ENCODE measurements around the gene COL17A1. TPM values are rescaled to one million over a fixed set of nuclear protein-coding genes. Genes with fewer than 3 reads are reported as not detected.
A peak's percentile ranks its signal among the peaks of the same experiment; 100 is the strongest.

COL17A1 gene
- total RNA-seq, 2 donors from 2014 or later: 1.1 to 2.3 TPM

DNA sequence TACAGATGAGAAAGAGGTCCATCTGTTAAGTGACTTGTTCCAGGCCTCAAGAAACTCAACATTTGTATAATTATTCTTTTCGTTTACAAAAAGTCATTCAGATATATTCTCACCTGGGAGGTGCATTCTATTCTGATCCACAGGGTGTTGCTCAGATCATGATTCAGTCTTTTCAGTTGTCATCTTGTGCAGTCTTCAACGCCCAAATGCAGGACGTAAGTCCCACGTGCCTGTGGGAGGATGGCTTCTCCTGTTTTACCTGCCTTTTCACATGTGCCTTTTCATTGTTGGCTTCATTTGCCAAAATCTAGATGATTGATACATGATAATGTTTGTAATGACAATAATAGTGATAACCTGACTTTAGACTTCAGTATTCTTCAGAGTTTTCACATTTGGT lies 72.2 kb downstream of the COL17A1 start:
- no peaks in the 10 kb centered on the region for H3K9me3 ChIP-seq (ENCODE audit: control insufficient read depth, low read length)
- H3K27ac ChIP-seq (ENCODE audit: low read depth, low read length): no peak overlapping the region
- no peaks in the 10 kb centered on the region for H3K4me1 Mint-ChIP-seq
- H3K4me3 Mint-ChIP-seq: no peak overlapping the region
- no peaks in the 10 kb centered on the region for H3K27me3 ChIP-seq (ENCODE audit: control insufficient read depth, insufficient read depth, low read length, poor library complexity, severe bottlenecking)
- H3K9ac ChIP-seq (ENCODE audit: extremely low read depth, low read length, poor library complexity, severe bottlenecking): no peak overlapping the region
- 96 to 100% methylated on average over 4 of the region's 4 CpGs for WGBS, 2 experiments (ENCODE audit: insufficient coverage in 1 of 2, insufficient read length in 1 of 2)
- H3K36me3 Mint-ChIP-seq (ENCODE audit: low read depth): peaks cover 10% of the 10 kb centered on the region
- no peak for TF ChIP-seq CTCF (conservative IDR thresholded peaks at IDR 0.05)
- peaks cover 40% of the 10 kb centered on the region for H3K36me3 ChIP-seq (ENCODE audit: control insufficient read depth, insufficient read depth, low read length)
- H3K4me1 ChIP-seq (ENCODE audit: control insufficient read depth, insufficient read depth, low read length): no peaks in the 10 kb centered on the region
- no peak overlapping the region for H3K27ac Mint-ChIP-seq
- no peak overlapping the region for H3K4me3 ChIP-seq (ENCODE audit: low read length)
- H3K27me3 Mint-ChIP-seq (ENCODE audit: insufficient read depth): no peaks in the 10 kb centered on the region
- no peaks in the 10 kb centered on the region for H3K9me3 Mint-ChIP-seq
- DNase-seq: no peak

GRCh38 chr10:104011904-104012303 lies 73.8 kb downstream of the COL17A1 start:
- H3K27me3 ChIP-seq (ENCODE audit: control insufficient read depth, insufficient read depth, low read length, poor library complexity, severe bottlenecking): no peaks in the 10 kb centered on the region
- H3K36me3 ChIP-seq (ENCODE audit: control insufficient read depth, insufficient read depth, low read length): peaks cover 43% of the 10 kb centered on the region
- no peak overlapping the region for H3K9ac ChIP-seq (ENCODE audit: extremely low read depth, low read length, poor library complexity, severe bottlenecking)
- no peaks in the 10 kb centered on the region for H3K9me3 Mint-ChIP-seq
- WGBS, 2 experiments (ENCODE audit: insufficient coverage in 1 of 2, insufficient read length in 1 of 2): 96% methylated on average over 2 of the region's 2 CpGs; no CpG with 5 or more reads in 1 of the 2 experiments
- no peaks in the 10 kb centered on the region for H3K4me1 Mint-ChIP-seq
- TF ChIP-seq CTCF (conservative IDR thresholded peaks at IDR 0.05): no peak
- H3K4me1 ChIP-seq (ENCODE audit: control insufficient read depth, insufficient read depth, low read length): no peaks in the 10 kb centered on the region
- H3K27ac Mint-ChIP-seq: no peak overlapping the region
- peaks cover 13% of the 10 kb centered on the region for H3K36me3 Mint-ChIP-seq (ENCODE audit: low read depth)
- H3K4me3 ChIP-seq (ENCODE audit: low read length): no peak overlapping the region
- H3K9me3 ChIP-seq (ENCODE audit: control insufficient read depth, low read length): no peaks in the 10 kb centered on the region
- H3K4me3 Mint-ChIP-seq: no peak overlapping the region
- no peaks in the 10 kb centered on the region for H3K27me3 Mint-ChIP-seq (ENCODE audit: insufficient read depth)
- no peak overlapping the region for H3K27ac ChIP-seq (ENCODE audit: low read depth, low read length)
- DNase-seq: no peak

DNA sequence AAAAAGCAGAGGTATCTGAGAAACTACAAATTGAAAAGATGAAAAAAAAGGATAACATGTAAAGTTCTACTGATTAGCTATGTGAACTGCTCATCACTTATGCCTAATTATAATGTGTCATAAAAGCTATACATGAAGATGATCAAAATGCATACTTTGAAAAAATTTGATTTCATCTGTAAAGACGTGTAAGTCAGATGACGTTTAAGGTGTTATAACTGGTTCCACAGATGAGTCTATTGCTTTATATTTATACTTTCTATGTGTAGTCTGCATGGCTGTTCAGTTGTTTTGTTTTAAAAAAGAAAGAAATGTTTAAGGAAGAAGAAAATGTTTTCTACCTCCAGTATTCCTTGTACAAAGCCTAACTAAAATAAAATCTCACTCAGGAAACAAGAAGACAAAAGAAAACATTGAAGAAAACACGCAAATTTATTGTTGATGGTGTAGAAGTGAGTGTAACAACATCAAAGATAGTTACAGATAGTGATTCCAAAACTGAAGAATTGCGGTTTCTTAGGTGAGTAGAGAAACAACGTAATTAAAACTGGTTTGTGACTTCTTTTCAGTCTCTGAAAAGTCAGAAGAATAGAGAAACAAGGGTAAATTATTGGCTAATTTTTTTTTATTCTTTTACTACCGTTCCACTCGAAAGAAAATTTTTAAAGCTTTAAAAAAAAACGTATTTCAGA lies 80.4 kb downstream of the COL17A1 start:
- no peak for DNase-seq
- no peak overlapping the region for H3K4me3 Mint-ChIP-seq
- peak overlapping the region; percentile 40 for H3K27ac Mint-ChIP-seq
- Histone ChIP-seq H3K9ac (ENCODE audit: extremely low read depth, low read length, poor library complexity, severe bottlenecking) (no peak overlapping the region), H3K27me3 (ENCODE audit: control insufficient read depth, insufficient read depth, low read length, poor library complexity, severe bottlenecking) (no peaks in the 10 kb centered on the region), H3K27ac (ENCODE audit: low read depth, low read length) (no peak overlapping the region), H3K4me1 (ENCODE audit: control insufficient read depth, insufficient read depth, low read length) (no peaks in the 10 kb centered on the region), H3K9me3 (ENCODE audit: control insufficient read depth, low read length) (no peaks in the 10 kb centered on the region), H3K36me3 (ENCODE audit: control insufficient read depth, insufficient read depth, low read length) (peaks cover 72% of the 10 kb centered on the region), H3K4me3 (ENCODE audit: low read length) (no peak overlapping the region)
- H3K27me3 Mint-ChIP-seq (ENCODE audit: insufficient read depth): no peaks in the 10 kb centered on the region
- peaks cover 29% of the 10 kb centered on the region for H3K36me3 Mint-ChIP-seq (ENCODE audit: low read depth)
- 85 to 92% methylated on average over 3 to 8 of the region's 8 CpGs for WGBS, 2 experiments (ENCODE audit: insufficient coverage in 1 of 2, insufficient read length in 1 of 2)
- no peaks in the 10 kb centered on the region for H3K9me3 Mint-ChIP-seq
- no peaks in the 10 kb centered on the region for H3K4me1 Mint-ChIP-seq
- TF ChIP-seq CTCF (conservative IDR thresholded peaks at IDR 0.05): no peak

Measured in endodermal cell (in vitro differentiated cells).